Vein endothelial cell (primary cell): ENCODE results near the gene SCN1A. TPM values are rescaled to one million over a fixed set of nuclear protein-coding genes. Genes with fewer than 3 reads are reported as not detected.

Source experiments
- small RNA-seq: library from RNA; depleted of rRNA; stranded (forward); fragments of <200 nt; gene quantifications from one replicate; pipeline ENCODE3, GENCODE V24; 2012
- total RNA-seq: library from RNA; depleted of rRNA; stranded (reverse); fragments of >200 nt; gene quantifications from 2 replicates; pipeline ENCODE4 v1.2.3, GENCODE V29; 2012

SCN1A gene
- not detected in 2 replicates for total RNA-seq

DNA sequence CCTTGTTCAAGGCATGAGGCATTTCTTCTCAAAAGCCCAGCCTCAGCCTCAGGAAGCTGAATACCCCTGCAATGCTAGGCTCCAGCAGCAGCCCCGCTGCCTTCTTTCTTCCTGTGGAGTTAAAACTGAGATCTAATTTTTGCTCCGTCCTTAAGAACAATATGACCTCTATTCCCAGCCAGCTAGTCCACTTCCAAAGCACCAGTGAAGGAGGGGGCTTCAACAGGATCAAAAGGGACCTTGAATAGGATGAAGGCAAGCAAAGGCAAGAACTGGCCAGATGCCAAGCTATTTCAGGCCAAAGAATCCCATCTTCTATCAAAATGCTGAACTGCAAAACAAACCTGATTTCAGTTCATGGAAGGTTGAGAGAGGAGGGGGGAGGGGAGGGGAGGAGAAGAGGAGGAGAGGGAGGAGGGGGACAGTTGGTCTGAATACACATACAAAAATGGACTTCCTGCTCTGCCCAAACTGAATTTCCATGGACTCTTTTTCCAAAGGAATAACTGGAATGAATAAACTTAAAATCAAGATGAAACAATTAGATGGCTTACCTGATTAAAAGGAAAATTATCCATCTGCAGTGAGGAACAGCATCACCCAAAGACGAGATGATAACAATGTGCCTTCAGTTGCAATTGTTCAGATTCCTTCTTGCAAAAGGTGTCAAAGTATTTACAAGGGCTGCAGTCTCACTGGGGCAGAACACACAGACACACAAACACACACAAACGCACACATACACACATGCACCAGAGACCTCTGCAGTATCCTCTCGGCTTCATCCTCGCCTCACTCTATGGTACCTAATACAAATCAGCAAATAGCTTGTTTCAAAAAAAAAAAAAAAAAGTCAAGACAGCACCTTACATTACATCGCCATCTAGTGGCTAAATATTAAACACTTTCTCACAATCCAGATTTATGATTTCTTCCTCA lies at the start of gene SCN1A:
TSS of gene SCN1A (minus strand) at position 804 of the 939 bp plus-strand sequence. CDS start 54,399 bp downstream, outside the sequence.

DNA sequence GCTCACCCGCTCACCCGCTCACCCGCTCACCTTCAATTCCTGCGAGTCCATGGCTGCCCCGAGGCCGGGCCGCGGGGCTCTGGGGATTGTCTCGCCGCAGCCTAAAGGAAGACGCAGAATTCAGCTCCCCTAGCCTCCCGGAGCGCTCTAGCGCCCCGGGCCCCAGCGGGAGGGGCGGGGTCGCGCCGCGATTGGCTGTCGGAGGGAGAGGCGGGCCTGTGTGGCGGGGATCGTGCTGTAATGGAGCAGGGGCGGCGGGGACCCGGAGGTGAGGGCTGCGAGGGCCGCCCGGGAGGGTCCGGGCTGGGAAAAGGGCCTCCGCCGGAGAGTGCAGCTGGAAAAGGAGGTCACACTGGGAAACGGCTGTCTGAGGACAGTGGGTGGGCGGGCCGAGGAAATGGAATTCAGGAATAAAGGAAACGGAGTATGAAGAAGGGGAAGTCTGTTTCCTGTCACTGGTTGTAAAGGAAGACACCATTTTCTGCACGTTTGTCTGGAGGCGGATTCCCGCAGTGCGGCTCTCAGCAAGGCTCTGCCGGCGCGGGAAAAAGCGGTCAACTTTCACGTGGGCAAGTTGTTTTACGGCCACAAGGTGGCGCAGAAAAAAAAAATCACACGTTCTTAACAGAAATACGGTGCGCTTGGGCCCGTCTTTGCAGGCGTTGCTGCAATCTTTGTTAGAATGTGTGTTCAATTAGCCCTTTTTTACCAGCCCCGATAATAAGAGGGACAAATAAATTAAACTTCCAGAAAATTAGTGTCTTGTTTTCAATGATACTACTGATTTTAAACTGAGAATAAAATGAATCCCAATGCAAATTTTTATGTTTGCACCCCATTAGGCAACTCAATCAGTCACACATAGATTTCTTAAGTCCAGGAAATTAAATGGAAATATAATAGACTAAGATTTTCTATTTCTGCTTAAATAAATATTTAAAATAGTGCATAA lies 173.9 kb downstream of the SCN1A start, which contains the start of gene TTC21B:
TSS of gene TTC21B (minus strand) at position 122 of the 952 bp plus-strand sequence. CDS start at position 51, 71 bp downstream.

Small RNA genes lying within 50 kb of the gene (small RNA-seq; reads per million reads assigned to genes)
- not detected for gene RF00019

Other genes starting within 250 kb of the SCN1A start
- 25.6 and 28.4 TPM in 2 replicates for gene TTC21B, start 174.2 kb downstream of the SCN1A start, total RNA-seq
- gene SCN9A, start 247.9 kb upstream of the SCN1A start, total RNA-seq: 0.33 and 0.96 TPM in 2 replicates